Tibial artery (tissue), 4 donors: ENCODE measurements around the gene SYTL3.
"Not testable (repeated sequence)": the region's sequence is repeated elsewhere in the genome, so short reads cannot be mapped to it uniquely, and the experiment has no call there.

Experiments used
- DNase-seq, 2 donors: peaks; one replicate each; pipeline ENCODE4 v3.0.0-alpha.2; 2019
- H3K27ac ChIP-seq, 2 donors: fragments of 200-600 bp; sonication (generic) in 1 of 2; 1 replicate in 1 of 2; 2 replicates in 1 of 2; pipeline ENCODE4 v1.5.1; 2018 to 2019; ENCODE audit warnings: mild to moderate bottlenecking in 1 of 2
- H3K27me3 ChIP-seq, 2 donors: fragments of 200-600 bp; sonication (generic) in 1 of 2; one replicate each; pipeline versions ENCODE4 v1.5.1 to v1.6.0; 2016 to 2019
- H3K36me3 ChIP-seq, 3 donors: fragments of 200-600 bp; sonication (generic) in 2 of 3; one replicate each; pipeline ENCODE4 v1.5.1; 2016 to 2019; ENCODE audit warnings: mild to moderate bottlenecking in 2 of 3
- H3K4me1 ChIP-seq, 4 donors: fragments of 200-600 bp; sonication (generic) in 2 of 4; 1 replicate in 3 of 4; 2 replicates in 1 of 4; pipeline ENCODE4 v1.5.1; 2016 to 2019
- H3K4me3 ChIP-seq, 2 donors: fragments of 200-600 bp; sonication (generic) in 1 of 2; 1 replicate in 1 of 2; 2 replicates in 1 of 2; pipeline ENCODE4 v1.5.1; 2018 to 2019; ENCODE audit warnings: mild to moderate bottlenecking in 2 of 2
- H3K9me3 ChIP-seq, 3 donors: fragments of 200-600 bp; sonication (generic) in 1 of 3; one replicate each; pipeline ENCODE4 v1.5.1; 2016 to 2019
- intact Hi-C: fragments of 100-400 bp; cut with DNase I; formaldehyde crosslinking; loops from one replicate; pipeline ENCODE4 v1.15.0; 2023; ENCODE audit warnings: low total_unique reads
- TF ChIP-seq, protein P1 (sequence below), 2 experiments: fragments of 200-600 bp in 1 of 2; fragments of 450-650 bp in 1 of 2; IDR thresholded peaks; one replicate each; pipeline ENCODE4 v1.5.1; 2017 to 2019; ENCODE audit warnings: antibody characterized with exemption in 2 of 2, mild to moderate bottlenecking in 1 of 2, moderate library complexity in 1 of 2

SYTL3 gene

DNA sequence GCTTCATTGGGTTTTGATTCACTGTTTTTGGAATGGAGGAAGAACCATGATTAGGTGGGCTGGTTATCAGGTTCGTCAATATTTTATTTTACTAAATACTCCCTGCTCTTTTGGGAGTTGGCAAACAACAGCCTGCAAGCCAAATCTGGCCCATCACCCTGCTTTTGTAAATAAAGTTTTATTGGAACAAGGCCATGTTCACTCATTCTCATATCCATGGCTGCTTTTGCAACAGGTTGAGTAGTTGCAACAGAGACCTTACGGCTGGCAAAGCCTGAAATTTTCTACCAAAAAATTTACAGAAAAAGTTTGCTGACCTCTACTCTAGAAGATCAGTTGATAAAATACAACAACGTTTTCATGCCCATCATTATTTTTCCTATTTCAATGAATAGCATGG, 45.1 kb downstream of the SYTL3 start:
- Histone ChIP-seq H3K27me3 (no peaks in the 10 kb centered on the region), H3K9me3 (no peaks in the 10 kb centered on the region), H3K36me3 (no peaks in the 10 kb centered on the region), H3K4me3 (no peak overlapping the region), H3K27ac (no peak overlapping the region), H3K4me1 (no peaks in the 10 kb centered on the region)
- DNase-seq = no peak
- intact Hi-C loops = loop anchor here (5.0 kb wide), 1 partner anchor 478 kb away; no protein-coding TSS in a partner anchor
- TF ChIP-seq, protein P1, sequence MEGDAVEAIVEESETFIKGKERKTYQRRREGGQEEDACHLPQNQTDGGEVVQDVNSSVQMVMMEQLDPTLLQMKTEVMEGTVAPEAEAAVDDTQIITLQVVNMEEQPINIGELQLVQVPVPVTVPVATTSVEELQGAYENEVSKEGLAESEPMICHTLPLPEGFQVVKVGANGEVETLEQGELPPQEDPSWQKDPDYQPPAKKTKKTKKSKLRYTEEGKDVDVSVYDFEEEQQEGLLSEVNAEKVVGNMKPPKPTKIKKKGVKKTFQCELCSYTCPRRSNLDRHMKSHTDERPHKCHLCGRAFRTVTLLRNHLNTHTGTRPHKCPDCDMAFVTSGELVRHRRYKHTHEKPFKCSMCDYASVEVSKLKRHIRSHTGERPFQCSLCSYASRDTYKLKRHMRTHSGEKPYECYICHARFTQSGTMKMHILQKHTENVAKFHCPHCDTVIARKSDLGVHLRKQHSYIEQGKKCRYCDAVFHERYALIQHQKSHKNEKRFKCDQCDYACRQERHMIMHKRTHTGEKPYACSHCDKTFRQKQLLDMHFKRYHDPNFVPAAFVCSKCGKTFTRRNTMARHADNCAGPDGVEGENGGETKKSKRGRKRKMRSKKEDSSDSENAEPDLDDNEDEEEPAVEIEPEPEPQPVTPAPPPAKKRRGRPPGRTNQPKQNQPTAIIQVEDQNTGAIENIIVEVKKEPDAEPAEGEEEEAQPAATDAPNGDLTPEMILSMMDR (IDR thresholded peaks at IDR 0.05) = no peak

DNA sequence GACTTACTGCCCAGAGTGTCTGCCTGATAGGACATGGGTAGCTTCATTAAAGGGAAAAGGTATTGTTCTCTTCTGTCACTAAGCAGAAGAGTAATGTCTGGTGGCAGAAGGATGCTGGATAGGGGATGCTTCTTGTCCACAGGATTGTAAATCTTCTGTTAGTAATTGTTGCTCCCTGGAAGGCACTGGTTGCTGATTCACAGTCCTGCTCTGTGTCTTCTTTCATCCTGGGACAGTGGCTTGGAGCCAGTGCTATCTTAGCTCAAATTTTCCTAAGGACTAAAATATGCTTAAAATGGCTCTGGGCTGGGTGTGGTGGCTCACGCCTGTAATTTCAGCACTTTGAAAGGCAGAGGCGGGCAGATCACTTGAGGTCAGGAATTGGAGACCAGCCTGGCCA, 48.0 kb downstream of the SYTL3 start:
- intact Hi-C loops = no loop called here
- no peak overlapping the region for H3K27ac ChIP-seq
- no peaks in the 10 kb centered on the region for H3K27me3 ChIP-seq
- H3K4me3 ChIP-seq = no peak overlapping the region
- H3K36me3 ChIP-seq = no peaks in the 10 kb centered on the region
- no peaks in the 10 kb centered on the region for H3K4me1 ChIP-seq
- H3K9me3 ChIP-seq = no peaks in the 10 kb centered on the region
- TF ChIP-seq, protein P1 (IDR thresholded peaks at IDR 0.05) = no peak
- no peak for DNase-seq

DNA sequence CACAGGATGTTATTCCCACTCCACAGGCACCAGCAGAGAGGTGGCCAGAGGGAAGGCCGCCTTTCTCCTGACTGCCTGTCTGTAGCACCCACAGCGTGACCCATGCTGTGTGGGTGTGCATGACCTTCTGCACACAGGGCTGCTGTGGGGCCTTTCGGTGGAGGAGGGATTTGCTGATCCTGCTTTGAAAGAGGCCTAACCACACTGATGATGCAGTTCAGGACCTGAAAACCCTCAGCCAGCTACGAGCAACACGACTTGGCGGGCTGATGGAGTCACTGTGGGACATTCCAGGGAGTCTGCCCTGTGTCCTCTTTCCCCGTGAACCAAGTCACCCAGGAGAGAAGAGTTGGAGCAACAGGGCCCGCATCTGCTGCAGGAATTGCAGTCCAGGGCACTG, 49.1 kb downstream of the SYTL3 start:
- Histone ChIP-seq H3K4me1 (peaks cover 0 to 1% (median under 1%) of the 10 kb centered on the region in 4 donors), H3K4me3 (no peak overlapping the region), H3K9me3 (no peaks in the 10 kb centered on the region), H3K36me3 (no peaks in the 10 kb centered on the region), H3K27me3 (no peaks in the 10 kb centered on the region), H3K27ac (no peak overlapping the region)
- peak in 1 of 2 donors; percentile 31 for DNase-seq
- intact Hi-C loops = no loop called here
- TF ChIP-seq, protein P1 (IDR thresholded peaks at IDR 0.05) = no peak

DNA sequence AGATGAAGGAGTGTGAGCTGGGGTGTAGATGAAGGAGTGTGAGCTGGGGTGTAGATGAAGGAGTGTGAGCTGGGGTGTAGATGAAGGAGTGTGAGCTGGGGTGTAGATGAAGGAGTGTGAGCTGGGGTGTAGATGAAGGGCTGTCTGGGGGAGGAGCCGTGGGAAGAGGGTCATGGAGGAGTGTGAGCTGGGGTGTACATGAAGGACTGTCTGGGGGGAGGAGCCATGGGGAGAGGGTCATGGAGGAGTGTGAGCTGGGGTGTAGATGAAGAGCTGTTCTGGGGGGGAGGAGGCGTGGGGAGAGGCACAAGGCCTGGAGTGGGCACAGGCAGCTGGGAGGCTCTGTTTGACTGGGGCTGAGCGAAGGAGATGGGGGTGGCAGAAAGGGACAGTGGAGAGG, 51.4 kb downstream of the SYTL3 start:
- not testable (repeated sequence) for H3K9me3 ChIP-seq, H3K27ac ChIP-seq, DNase-seq, H3K27me3 ChIP-seq, H3K4me3 ChIP-seq, H3K36me3 ChIP-seq
- H3K4me1 ChIP-seq = peaks cover 0 to 21% (median 15%) of the 10 kb centered on the region in 4 donors
- intact Hi-C loops = loop anchor here (5.0 kb wide), 1 partner anchor 271 kb away; no protein-coding TSS in a partner anchor

DNA sequence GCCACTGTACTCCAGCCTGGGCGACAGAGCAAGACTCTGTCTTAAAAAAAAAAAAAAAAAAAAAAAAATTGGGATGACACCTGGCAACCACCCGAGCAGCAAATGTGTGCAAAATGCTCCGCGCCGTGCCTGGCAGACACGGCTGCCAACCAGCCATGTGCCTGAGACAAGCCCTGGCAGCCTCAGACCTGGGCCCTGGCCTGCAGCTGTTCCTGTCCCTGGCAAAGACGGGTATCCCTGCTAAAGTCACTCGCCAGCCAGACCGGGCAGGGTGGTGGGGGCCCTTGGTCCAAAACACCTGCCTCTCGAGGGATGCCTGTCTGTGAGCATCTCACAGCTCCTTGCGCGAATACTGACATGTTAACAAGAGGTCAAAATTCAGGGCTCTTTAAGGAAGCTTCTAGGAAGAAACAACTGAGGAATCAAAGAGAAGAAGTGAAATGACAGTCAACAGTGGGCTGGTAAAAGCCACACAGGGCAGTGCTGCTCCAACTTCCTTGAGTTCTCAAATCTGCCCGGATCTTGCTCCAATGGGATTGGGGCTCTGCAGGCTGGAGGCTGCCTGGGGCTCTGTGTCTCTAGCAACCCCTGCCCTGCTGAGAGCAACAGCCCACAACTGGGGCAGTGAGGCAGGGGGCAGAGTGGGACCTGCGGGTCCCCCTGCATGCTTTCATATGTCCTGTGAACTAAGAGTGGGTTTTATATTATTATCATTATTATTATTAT, 53.4 kb downstream of the SYTL3 start:
- Histone ChIP-seq H3K27ac (no peak overlapping the region), H3K4me3 (no peak overlapping the region), H3K36me3 (no peaks in the 10 kb centered on the region), H3K9me3 (no peaks in the 10 kb centered on the region), H3K4me1 (peaks cover 0 to 40% (median 27%) of the 10 kb centered on the region in 4 donors), H3K27me3 (no peaks in the 10 kb centered on the region)
- TF ChIP-seq, protein P1 (IDR thresholded peaks at IDR 0.05) = no peak
- intact Hi-C loops = loop anchor here (5.0 kb wide), 1 partner anchor 269 kb away; no protein-coding TSS in a partner anchor
- peak in 1 of 2 donors; percentile 59 for DNase-seq
